Activated CD8-positive, alpha-beta T cell treated with anti-CD3 and anti-CD28 coated beads for 36 hours (primary cell): ENCODE data around the gene CHST11. TPM values are rescaled to one million over a fixed set of nuclear protein-coding genes. Genes with fewer than 3 reads are reported as not detected.

Experiments
- ATAC-seq: fragments of 200-7000 bp; cut with Tn5 transposase; one replicate; pipeline ENCODE4 v1.10.0; 2021; ENCODE audit warnings: mild to moderate bottlenecking, moderate library complexity
- CTCF ChIA-PET: fragments of 350-600 bp; sonication (Branson Sonifier 250); formaldehyde crosslinking; loops from one replicate; lab custom pipeline; 2021; ENCODE audit warnings: antibody characterized with exemption; lab: Charles Lee
- POLR2A ChIA-PET: fragments of 350-600 bp; sonication (Branson Sonifier 250); formaldehyde crosslinking; loops from one replicate; lab custom pipeline; 2021; ENCODE audit warnings: antibody characterized with exemption; lab: Charles Lee
- DNase-seq: peaks from one replicate; pipeline ENCODE4 v3.0.0-alpha.2; 2020
- H3K27ac Mint-ChIP-seq: one replicate; pipeline ENCODE4 v1.8.0; 2021; ENCODE audit warnings: mild to moderate bottlenecking, mixed read lengths
- H3K27me3 Mint-ChIP-seq: one replicate; pipeline ENCODE4 v1.8.0; 2021; ENCODE audit warnings: mixed read lengths
- H3K36me3 Mint-ChIP-seq: one replicate; pipeline ENCODE4 v1.8.0; 2021; ENCODE audit warnings: low read depth, mixed read lengths
- H3K4me1 Mint-ChIP-seq: one replicate; pipeline ENCODE4 v1.8.0; 2021; ENCODE audit warnings: low read depth, mixed read lengths
- H3K4me3 Mint-ChIP-seq: one replicate; pipeline ENCODE4 v1.8.0; 2021; ENCODE audit warnings: mild to moderate bottlenecking, moderate library complexity, mixed read lengths
- H3K9me3 Mint-ChIP-seq: one replicate; pipeline ENCODE4 v1.8.0; 2021; ENCODE audit warnings: mixed read lengths
- CTCF ChIP-seq: fragments of 200-600 bp; IDR thresholded peaks from one replicate; pipeline ENCODE4 v1.8.0; 2022; ENCODE audit warnings: antibody characterized with exemption, mild to moderate bottlenecking
- intact Hi-C: fragments of 100-400 bp; cut with micrococcal nuclease; formaldehyde crosslinking; loops from one replicate; pipeline ENCODE4 v1.10.0; 2022
- total RNA-seq, 2 experiments: library from RNA; stranded (reverse); gene quantifications; one replicate each; pipeline ENCODE4 v1.2.3, GENCODE V29; 2021

CHST11 gene
- total RNA-seq, 2 experiments from 2014 or later: 30.9 to 33.9 TPM

GRCh38 chr12:104456950-104457745, 400 bp downstream of the CHST11 start:
- ATAC-seq (peak; percentile 34), DNase-seq (peak; percentile 77)
- peaks cover 8% of the 10 kb centered on the region for H3K36me3 Mint-ChIP-seq
- POLR2A ChIA-PET: interaction anchor here (0.6 to 5.4 kb wide), 12 partner anchors 15 to 290 kb away, joined by 3 to 30 read pairs (median 4); no protein-coding TSS in a partner anchor
- peaks cover 44% of the 10 kb centered on the region for H3K4me1 Mint-ChIP-seq
- peak overlapping the region; percentile 83 for H3K4me3 Mint-ChIP-seq
- no peaks in the 10 kb centered on the region for H3K9me3 Mint-ChIP-seq
- H3K27me3 Mint-ChIP-seq: no peaks in the 10 kb centered on the region
- peak overlapping the region; percentile 97 for H3K27ac Mint-ChIP-seq
- CTCF ChIA-PET: interaction anchor here (0.6 to 6.7 kb wide), 14 partner anchors 10 to 502 kb away, joined by 3 to 40 read pairs (median 3); no protein-coding TSS in a partner anchor
- intact Hi-C loops: loop anchor here (2.0 to 5.0 kb wide), 4 partner anchors 35 to 230 kb away; no protein-coding TSS in a partner anchor
- peak; percentile 57 for TF ChIP-seq CTCF

DNA sequence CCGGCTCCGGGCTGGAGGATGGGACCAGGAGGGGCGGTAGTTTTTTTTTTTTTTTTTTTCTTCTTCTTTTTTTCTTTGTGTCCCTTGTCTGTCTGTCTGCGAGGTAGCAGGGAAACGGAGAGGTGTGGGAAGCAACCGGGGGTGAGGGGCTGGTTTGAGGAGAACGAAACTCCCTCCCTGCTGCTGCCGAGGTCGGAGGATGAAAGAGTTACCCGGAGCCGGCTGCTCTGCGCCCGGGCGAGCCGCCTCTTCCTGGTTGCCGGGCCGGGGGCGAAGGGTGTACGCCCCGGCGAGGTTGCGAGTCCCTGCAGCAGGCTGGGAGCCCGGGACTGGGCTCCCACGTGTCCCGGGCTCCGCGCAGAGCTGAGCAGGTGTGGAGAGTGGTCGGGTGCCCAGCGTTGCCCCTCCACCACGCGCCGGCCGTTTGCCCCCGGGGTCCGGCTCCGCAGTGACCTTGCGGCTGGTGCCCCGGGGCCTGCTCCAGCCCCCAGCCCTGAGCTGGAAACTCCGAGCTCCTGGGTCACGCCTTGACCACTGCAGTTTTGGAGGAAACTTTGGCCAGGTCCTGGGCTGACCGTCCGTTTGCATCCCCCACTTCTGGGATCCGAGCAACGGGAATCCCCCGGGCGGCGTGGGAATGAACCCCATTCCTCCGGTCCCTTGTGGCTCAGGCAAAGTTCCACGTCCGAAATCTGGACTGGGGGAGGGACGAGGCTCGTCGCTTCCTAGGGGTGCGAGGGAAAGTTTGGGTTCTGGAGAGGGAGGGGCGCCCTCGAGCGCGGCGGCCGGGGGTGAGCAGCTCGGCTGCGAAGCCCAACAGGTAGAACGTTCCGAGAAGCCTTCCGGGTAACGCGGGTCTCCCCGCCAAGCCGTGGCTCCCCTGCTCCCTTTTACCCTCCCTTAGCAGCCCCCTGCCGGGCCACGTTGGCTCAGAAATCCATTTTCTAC, 1.3 kb downstream of the CHST11 start:
- Mint-ChIP-seq H3K27ac (peak overlapping the region; percentile 97), H3K4me1 (peaks cover 52% of the 10 kb centered on the region), H3K36me3 (peaks cover 8% of the 10 kb centered on the region), H3K4me3 (peak overlapping the region; percentile 83), H3K27me3 (no peaks in the 10 kb centered on the region), H3K9me3 (no peaks in the 10 kb centered on the region)
- ChIA-PET CTCF (interaction anchor here (0.6 to 6.7 kb wide), 14 partner anchors 10 to 501 kb away, joined by 3 to 40 read pairs (median 4); no protein-coding TSS in a partner anchor), POLR2A (interaction anchor here (0.6 to 5.4 kb wide), 17 partner anchors 9 to 306 kb away, joined by 3 to 30 read pairs (median 4); no protein-coding TSS in a partner anchor)
- TF ChIP-seq CTCF: no peak
- ATAC-seq: peak; percentile 27
- peak; percentile 64 for DNase-seq
- intact Hi-C loops: loop anchor here (2.0 to 5.0 kb wide), 4 partner anchors 34 to 229 kb away; no protein-coding TSS in a partner anchor

- Mint-ChIP-seq H3K4me3 (peak overlapping the region; percentile 83), H3K27me3 (no peaks in the 10 kb centered on the region)
- CTCF ChIA-PET: interaction anchor here (0.9 to 6.7 kb wide), 11 partner anchors 10 to 122 kb away, joined by 3 to 40 read pairs (median 6); no protein-coding TSS in a partner anchor
These were observed 2.1 kb downstream of the CHST11 start for GRCh38 chr12:104458694-104459367.

More at GRCh38 chr12:104458694-104459367, 2.1 kb downstream of the CHST11 start:
- Mint-ChIP-seq H3K4me1 (peaks cover 58% of the 10 kb centered on the region), H3K9me3 (no peaks in the 10 kb centered on the region), H3K27ac (peak overlapping the region; percentile 82), H3K36me3 (peaks cover 14% of the 10 kb centered on the region)
- no peak for TF ChIP-seq CTCF
- no peak for ATAC-seq
- POLR2A ChIA-PET: interaction anchor here (0.6 to 5.4 kb wide), 14 partner anchors 9 to 305 kb away, joined by 3 to 30 read pairs (median 4); no protein-coding TSS in a partner anchor
- intact Hi-C loops: loop anchor here (5.0 kb wide), 3 partner anchors 33 to 228 kb away; no protein-coding TSS in a partner anchor
- peak; percentile 33 for DNase-seq
